GM12878 (cell line): ENCODE data around the gene ZSWIM3. TPM values are rescaled to one million over a fixed set of nuclear protein-coding genes. Genes with fewer than 3 reads are reported as not detected.

Experiments used
- ATAC-seq: fragments of 200-7000 bp; cut with Tn5 transposase; 3 replicates; pipeline ENCODE4 v1.9.1; 2020; ENCODE audit warnings: mild to moderate bottlenecking, moderate library complexity
- BruUV-seq: library from RNA; stranded (reverse); fragments of 400-500 nt; replicated peaks from 2 replicates; lab custom pipeline; 2021; lab: Mats Ljungman, UMichigan
- CTCF ChIA-PET: fragments of 300-600 bp; sonication (Branson Sonifier 250); formaldehyde crosslinking; extraction: SDS; loops from one replicate; lab custom pipeline; 2021; ENCODE audit warnings: inconsistent platforms; lab: Yijun Ruan, JAX
- POLR2A ChIA-PET: fragments of 350-600 bp; formaldehyde crosslinking; extraction: SDS; loops from one replicate; lab custom pipeline; 2021; ENCODE audit warnings: inconsistent platforms; lab: Charles Lee
- RAD21 ChIA-PET: fragments of 300-600 bp; sonication (Branson Sonifier 250); formaldehyde crosslinking; loops from one replicate; lab custom pipeline; 2023; ENCODE audit warnings: antibody characterized with exemption; ENCODE audit not compliant: unreplicated experiment; lab: Charles Lee
- SMC1A ChIA-PET: fragments of 300-600 bp; sonication (Branson Sonifier 250); formaldehyde crosslinking; loops from one replicate; lab custom pipeline; 2023; ENCODE audit not compliant: unreplicated experiment, uncharacterized antibody; lab: Charles Lee
- DNase-seq: peaks from one replicate; pipeline ENCODE4 v3.0.0-alpha.2; 2011; ENCODE audit warnings: low read depth, low spot score
- FAIRE-seq: peaks from 3 replicates; lab custom pipeline; 2011; peaks lifted over from hg19 to GRCh38; lab: Jason Lieb, UNC
- H2AFZ ChIP-seq: 2 replicates; pipeline ENCODE4 v1.6.0; 2011; ENCODE audit warnings: low read depth, low read length, control low read depth; ENCODE audit not compliant: control insufficient read depth
- H3K27ac ChIP-seq: 2 replicates; pipeline ENCODE4 v1.5.1; 2011; ENCODE audit warnings: control low read depth; ENCODE audit not compliant: control insufficient read depth, insufficient read depth
- H3K27me3 ChIP-seq, 2 experiments: replicated peaks in 1 of 2; 2 replicates each; pipeline versions ENCODE4 v1.6.0 to v1.6.1; 2011; ENCODE audit warnings: low read length in 1 of 2; ENCODE audit not compliant: control insufficient read depth in 2 of 2, insufficient read depth in 2 of 2
- H3K36me3 ChIP-seq, 2 experiments: 2 replicates each; pipeline ENCODE4 v1.5.1; 2011; ENCODE audit warnings: low read length in 1 of 2; ENCODE audit not compliant: control insufficient read depth in 2 of 2, insufficient read depth in 2 of 2
- H3K4me1 ChIP-seq: 2 replicates; pipeline ENCODE4 v1.6.1; 2011; ENCODE audit warnings: mild to moderate bottlenecking, low read length, moderate library complexity, mixed read lengths; ENCODE audit not compliant: control insufficient read depth, insufficient read depth
- H3K4me2 ChIP-seq: 2 replicates; pipeline ENCODE4 v1.6.0; 2011; ENCODE audit warnings: control low read depth; ENCODE audit not compliant: control insufficient read depth, insufficient read depth
- H3K4me3 ChIP-seq: fragments of 200-600 bp; sonication (generic); 2 replicates; pipeline ENCODE4 v1.5.1; 2016
- H3K79me2 ChIP-seq: 2 replicates; pipeline ENCODE4 v1.6.0; 2011; ENCODE audit warnings: low read length; ENCODE audit not compliant: control insufficient read depth, insufficient read depth
- H3K9ac ChIP-seq: 2 replicates; pipeline ENCODE4 v1.8.0; 2011; ENCODE audit warnings: low read length, control low read depth, mixed read lengths; ENCODE audit not compliant: control insufficient read depth, insufficient read depth
- H3K9me3 ChIP-seq: replicated peaks from 3 replicates; pipeline ENCODE4 v1.5.1; 2011; ENCODE audit warnings: mild to moderate bottlenecking, low read length; ENCODE audit not compliant: control insufficient read depth, insufficient read depth
- H4K20me1 ChIP-seq: 2 replicates; pipeline ENCODE4 v1.6.0; 2011; ENCODE audit not compliant: control insufficient read depth, insufficient read depth
- CBX3 ChIP-seq: fragments of 200-600 bp; sonication (generic); IDR thresholded peaks from 2 replicates; pipeline ENCODE4 v1.6.1; 2016; ENCODE audit warnings: low read depth, borderline replicate concordance
- CEBPB ChIP-seq, 2 experiments: fragments of 150-350 bp in 1 of 2; IDR thresholded peaks; 2 replicates each; pipeline ENCODE4 v1.6.1; 2012 to 2014; ENCODE audit warnings: low read depth in 2 of 2, low read length in 2 of 2, borderline replicate concordance in 1 of 2, inconsistent platforms in 1 of 2
- HDGF ChIP-seq: fragments of 450-650 bp; IDR thresholded peaks from 2 replicates; pipeline ENCODE4 v1.6.1; 2016; ENCODE audit warnings: antibody characterized with exemption
- IKZF2 ChIP-seq, 2 experiments: fragments of 450-650 bp; IDR thresholded peaks; 2 replicates each; pipeline ENCODE4 v1.6.1; 2017; ENCODE audit warnings: mild to moderate bottlenecking in 2 of 2, moderate library complexity in 2 of 2
- SMC3 ChIP-seq: IDR thresholded peaks from 2 replicates; pipeline ENCODE4 v1.6.1; 2011; ENCODE audit warnings: low read length, improper control_type of control experiment, borderline replicate concordance
- STAT3 ChIP-seq: IDR thresholded peaks from 2 replicates; pipeline ENCODE4 v1.6.1; 2011; ENCODE audit warnings: low read depth, low read length, improper control_type of control experiment
- ZNF217 ChIP-seq: fragments of 450-650 bp; IDR thresholded peaks from 2 replicates; pipeline ENCODE4 v1.6.1; 2017; ENCODE audit warnings: antibody characterized with exemption, mild to moderate bottlenecking
- WGBS: methylation state at CpG from one replicate; pipeline ENCODE4 v1.1.6; 2016; ENCODE audit warnings: low lambda C conversion rate; ENCODE audit not compliant: insufficient replicate concordance, insufficient coverage; ENCODE audit errors: missing lambda C conversion rate; 5-methylcytosine and 5-hydroxymethylcytosine counted together
- in situ Hi-C: fragments of 300-500 bp; cut with MboI; formaldehyde crosslinking; loops from 9 replicates; pipeline ENCODE4 v1.14.3; 2018; ENCODE audit warnings: mixed read lengths
- intact Hi-C: fragments of 100-400 bp; cut with micrococcal nuclease; formaldehyde crosslinking; loops from one replicate; pipeline ENCODE4 v1.14.2; 2022; ENCODE audit not compliant: unreplicated experiment
- polyA plus RNA-seq, 11 experiments: library from polyadenylated mRNA; depleted of rRNA in 4 of 11; unstranded in 6 of 11; stranded (reverse) in 5 of 11; fragments of >200 nt; fragmentation: Nextera tagmentation in 4 of 11; fragmentation: Illumina TruSeq in 1 of 11; extraction: Ambion mirVana in 4 of 11; extraction: Trizol in 1 of 11; gene quantifications; 1 replicate in 1 of 11; 2 replicates in 10 of 11; pipeline versions ENCODE4 v1.2.1 to v1.2.3, GENCODE V29; 2011 to 2016; ENCODE audit warnings: inconsistent platforms in 2 of 11, missing spikeins in 2 of 11, low read depth in 1 of 11
- total RNA-seq, 4 experiments: library from RNA; depleted of rRNA in 3 of 4; stranded (reverse); fragments of >200 nt in 3 of 4; fragmentation: Illumina TruSeq in 1 of 4; extraction: Trizol in 1 of 4; gene quantifications; 2 replicates each; pipeline versions ENCODE4 v1.2.1 to v1.2.3, GENCODE V29; 2013 to 2021

ZSWIM3 gene
- total and polyA plus RNA-seq, 10 of the 15 experiments (the other 5 are each of a cell fraction or from before 2014, with no cell fraction given): 1.6 to 5.1 (median 4.2) TPM

DNA sequence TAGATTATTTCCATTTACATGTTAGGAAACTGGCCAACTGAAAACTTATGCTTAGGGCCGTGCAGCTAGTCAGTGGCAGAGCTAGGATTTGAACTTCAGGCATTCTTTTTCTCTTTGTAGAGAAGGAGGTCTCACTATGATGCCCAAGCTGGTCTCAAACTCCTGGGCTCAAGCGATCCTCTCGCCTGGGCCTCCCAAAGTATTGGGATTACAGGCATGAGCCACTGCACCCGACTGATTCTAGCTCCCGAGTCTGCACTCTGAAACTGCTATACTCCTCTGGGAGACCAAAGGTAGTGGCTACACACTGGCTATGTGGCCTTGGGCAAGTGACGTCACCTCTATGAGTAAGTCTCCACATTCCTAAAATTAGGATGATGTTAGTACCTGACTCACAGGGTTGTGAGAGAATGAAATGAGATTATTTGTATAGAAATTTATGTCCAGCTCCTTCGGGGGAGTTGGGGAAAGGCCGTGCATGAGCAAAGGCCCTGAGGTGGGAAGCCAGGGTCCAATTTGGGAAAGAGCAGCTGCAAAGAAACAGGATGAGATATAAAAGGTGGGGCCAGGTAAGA lies 48.2 kb downstream of the ZSWIM3 start:
- DNase-seq: no peak
- no TSS peak for BruUV-seq
- SMC1A ChIA-PET: interaction anchor here (0.8 to 1.8 kb wide), 2 partner anchors 21 to 28 kb away, joined by 4 to 5 read pairs; partner anchors contain the start of gene PCIF1
- H3K36me3 ChIP-seq: no peaks in the 10 kb centered on the region
- no peak for ATAC-seq
- no peak overlapping the region for H3K9ac ChIP-seq
- no peak for FAIRE-seq
- intact Hi-C loops: no loop called here
- CTCF ChIA-PET: interaction anchor here (1.0 to 1.9 kb wide), 4 partner anchors 15 to 107 kb away, joined by 3 to 5 read pairs (median 4); partner anchors contain the start of genes CTSA and NEURL2
- H3K27ac ChIP-seq: no peak overlapping the region
- no peak overlapping the region for H3K4me2 ChIP-seq
- no peak for TF ChIP-seq HDGF
- H3K4me3 ChIP-seq: no peak overlapping the region
- H3K79me2 ChIP-seq: no peaks in the 10 kb centered on the region
- POLR2A ChIA-PET: interaction anchor here (0.6 kb wide), 1 partner anchor 44 kb away, joined by 3 read pairs; no protein-coding TSS in a partner anchor
- RAD21 ChIA-PET: no interaction called here
- no peak overlapping the region for H2AFZ ChIP-seq
- H3K27me3 ChIP-seq: no peaks in the 10 kb centered on the region
- WGBS: 83% methylated on average over 8 of the region's 8 CpGs
- in situ Hi-C loops: no loop called here
- H4K20me1 ChIP-seq: no peaks in the 10 kb centered on the region
- H3K9me3 ChIP-seq: no peaks in the 10 kb centered on the region
- H3K4me1 ChIP-seq: no peaks in the 10 kb centered on the region

- BruUV-seq: no TSS peak
- peaks cover 13% of the 10 kb centered on the region for H3K4me1 ChIP-seq
- ChIA-PET POLR2A (interaction anchor here (0.6 kb wide), 1 partner anchor 290 kb away, joined by 3 read pairs; no protein-coding TSS in a partner anchor), RAD21 (no interaction called here), SMC1A (no interaction called here), CTCF (interaction anchor here (1.2 kb wide), 1 partner anchor 108 kb away, joined by 3 read pairs; no protein-coding TSS in a partner anchor)
- in situ Hi-C loops (no loop called here), intact Hi-C loops (no loop called here)
- H3K4me2 ChIP-seq: no peak overlapping the region
- 91% methylated on average over 16 of the region's 17 CpGs for WGBS
- TF ChIP-seq ZNF217 (no peak), SMC3 (no peak), CBX3 (no peak), CEBPB (IDR thresholded peaks at IDR 0.05; ENCODE audit: borderline replicate concordance in 1 of 2, low read depth in 2 of 2, low read length in 2 of 2) (no peak), STAT3 (no peak), IKZF2 (IDR thresholded peaks at IDR 0.05) (no peak)
- H4K20me1 ChIP-seq: no peaks in the 10 kb centered on the region
- FAIRE-seq: no peak
- H2AFZ ChIP-seq: no peak overlapping the region
- no peak overlapping the region for H3K27ac ChIP-seq
- H3K36me3 ChIP-seq: no peaks in the 10 kb centered on the region
- no peaks in the 10 kb centered on the region for H3K9me3 ChIP-seq
- no peak for DNase-seq
- no peaks in the 10 kb centered on the region for H3K79me2 ChIP-seq
- H3K27me3 ChIP-seq: no peaks in the 10 kb centered on the region
- no peak overlapping the region for H3K9ac ChIP-seq
- H3K4me3 ChIP-seq: no peak overlapping the region
- no peak for ATAC-seq
Observed at GRCh38 chr20:45907219-45907948, 50.0 kb downstream of the ZSWIM3 start.
